Upper lobe of right lung (tissue), 1 donor: Measurements from ENCODE around the gene AGTPBP1. TPM values are rescaled to one million over a fixed set of nuclear protein-coding genes. Genes with fewer than 3 reads are reported as not detected.
A peak's percentile ranks its signal among the peaks of the same experiment; 100 is the strongest.
"Not testable (repeated sequence)": the region's sequence is repeated elsewhere in the genome, so short reads cannot be mapped to it uniquely, and the experiment has no call there.

Experiments used
- ATAC-seq: fragments of 200-7000 bp; cut with Tn5 transposase; one replicate; pipeline ENCODE4 v1.9.1; 2020; ENCODE audit warnings: mild to moderate bottlenecking, moderate library complexity
- DNase-seq: peaks from one replicate; pipeline ENCODE4 v3.0.0-alpha.2; 2020
- H3K27ac ChIP-seq: fragments of 200-600 bp; one replicate; pipeline ENCODE4 v1.8.0; 2022
- H3K27me3 ChIP-seq: fragments of 200-600 bp; one replicate; pipeline ENCODE4 v1.8.0; 2022; ENCODE audit warnings: mild to moderate bottlenecking
- H3K36me3 ChIP-seq: fragments of 200-600 bp; one replicate; pipeline ENCODE4 v1.8.0; 2022
- H3K4me1 ChIP-seq: fragments of 200-600 bp; one replicate; pipeline ENCODE4 v1.8.0; 2022
- H3K4me3 ChIP-seq: fragments of 200-600 bp; one replicate; pipeline ENCODE4 v1.8.0; 2022; ENCODE audit warnings: mild to moderate bottlenecking
- H3K9me3 ChIP-seq: fragments of 200-600 bp; one replicate; pipeline ENCODE4 v1.8.0; 2022
- intact Hi-C: fragments of 100-400 bp; cut with DNase I; formaldehyde crosslinking; loops from one replicate; pipeline ENCODE4 v1.11.0; 2022
- total RNA-seq: library from RNA; stranded (reverse); fragmentation: NEBNext Ultra II Directional; extraction: Animal tissue kit (Norgen Biotek cat#: 25700); gene quantifications from one replicate; pipeline ENCODE4 v1.2.1, GENCODE V29; 2021
- TF ChIP-seq, protein P1 (sequence below): fragments of 200-600 bp; IDR thresholded peaks from one replicate; pipeline ENCODE4 v1.8.0; 2022; ENCODE audit warnings: antibody characterized with exemption
- donor health status: DM: no; HTN: yes; CAD: no; lungs with severe emphysema.

The AGTPBP1 gene
- total RNA-seq, 1 donor from 2014 or later, result 51.7 TPM

DNA sequence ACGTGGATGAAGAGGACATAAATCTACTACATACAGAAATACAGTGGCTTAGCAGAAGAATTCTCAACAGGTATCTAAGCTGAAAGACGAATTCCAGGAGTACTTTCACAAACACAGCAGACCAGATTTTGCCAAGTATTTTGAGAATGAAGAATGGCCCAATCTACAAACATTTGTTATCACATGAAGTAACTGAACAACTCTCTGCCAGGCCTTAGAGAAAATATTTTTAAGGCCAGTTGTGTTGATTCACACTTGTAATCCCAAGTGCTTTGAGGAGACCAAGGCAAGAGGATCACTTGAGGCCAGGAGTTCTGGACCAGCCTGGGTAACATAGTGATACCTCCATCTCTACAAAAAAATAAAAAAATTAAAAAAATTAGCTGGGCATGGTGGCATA is 14.3 kb downstream of the AGTPBP1 start:
- H3K27me3 ChIP-seq, result no peaks in the 10 kb centered on the region
- no peak overlapping the region for H3K4me3 ChIP-seq
- no peaks in the 10 kb centered on the region for H3K9me3 ChIP-seq
- no peak overlapping the region for H3K27ac ChIP-seq
- ATAC-seq (peak; percentile 62), DNase-seq (no peak)
- H3K4me1 ChIP-seq, result peaks cover 15% of the 10 kb centered on the region
- no peaks in the 10 kb centered on the region for H3K36me3 ChIP-seq
- intact Hi-C loops, result no loop called here
- TF ChIP-seq, protein P1, sequence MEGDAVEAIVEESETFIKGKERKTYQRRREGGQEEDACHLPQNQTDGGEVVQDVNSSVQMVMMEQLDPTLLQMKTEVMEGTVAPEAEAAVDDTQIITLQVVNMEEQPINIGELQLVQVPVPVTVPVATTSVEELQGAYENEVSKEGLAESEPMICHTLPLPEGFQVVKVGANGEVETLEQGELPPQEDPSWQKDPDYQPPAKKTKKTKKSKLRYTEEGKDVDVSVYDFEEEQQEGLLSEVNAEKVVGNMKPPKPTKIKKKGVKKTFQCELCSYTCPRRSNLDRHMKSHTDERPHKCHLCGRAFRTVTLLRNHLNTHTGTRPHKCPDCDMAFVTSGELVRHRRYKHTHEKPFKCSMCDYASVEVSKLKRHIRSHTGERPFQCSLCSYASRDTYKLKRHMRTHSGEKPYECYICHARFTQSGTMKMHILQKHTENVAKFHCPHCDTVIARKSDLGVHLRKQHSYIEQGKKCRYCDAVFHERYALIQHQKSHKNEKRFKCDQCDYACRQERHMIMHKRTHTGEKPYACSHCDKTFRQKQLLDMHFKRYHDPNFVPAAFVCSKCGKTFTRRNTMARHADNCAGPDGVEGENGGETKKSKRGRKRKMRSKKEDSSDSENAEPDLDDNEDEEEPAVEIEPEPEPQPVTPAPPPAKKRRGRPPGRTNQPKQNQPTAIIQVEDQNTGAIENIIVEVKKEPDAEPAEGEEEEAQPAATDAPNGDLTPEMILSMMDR, result no peak

DNA sequence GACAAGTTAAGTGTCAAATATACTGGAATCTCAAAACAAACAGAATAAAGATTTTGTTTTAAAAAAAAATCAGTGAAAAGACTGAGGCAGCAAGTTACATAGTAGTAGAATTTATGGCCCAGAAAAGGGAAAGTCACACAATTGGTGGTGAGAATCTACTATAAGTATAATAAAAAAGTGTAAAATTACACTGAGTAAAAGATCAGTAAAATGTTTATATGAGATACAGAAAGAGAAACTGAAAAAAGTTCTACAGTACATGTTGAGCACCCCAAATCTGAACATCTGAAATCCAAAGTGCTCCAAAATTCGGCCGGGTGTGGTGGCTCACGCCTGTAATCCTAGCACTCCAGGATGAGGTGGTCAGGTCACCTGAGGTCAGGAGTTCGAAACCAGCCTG is 15.0 kb downstream of the AGTPBP1 start:
- no peak for ATAC-seq
- no peaks in the 10 kb centered on the region for H3K27me3 ChIP-seq
- H3K9me3 ChIP-seq, result no peaks in the 10 kb centered on the region
- intact Hi-C loops, result no loop called here
- peaks cover 15% of the 10 kb centered on the region for H3K4me1 ChIP-seq
- H3K27ac ChIP-seq, result no peak overlapping the region
- DNase-seq, result no peak
- H3K36me3 ChIP-seq, result no peaks in the 10 kb centered on the region
- no peak overlapping the region for H3K4me3 ChIP-seq
- TF ChIP-seq, protein P1, result no peak

DNA sequence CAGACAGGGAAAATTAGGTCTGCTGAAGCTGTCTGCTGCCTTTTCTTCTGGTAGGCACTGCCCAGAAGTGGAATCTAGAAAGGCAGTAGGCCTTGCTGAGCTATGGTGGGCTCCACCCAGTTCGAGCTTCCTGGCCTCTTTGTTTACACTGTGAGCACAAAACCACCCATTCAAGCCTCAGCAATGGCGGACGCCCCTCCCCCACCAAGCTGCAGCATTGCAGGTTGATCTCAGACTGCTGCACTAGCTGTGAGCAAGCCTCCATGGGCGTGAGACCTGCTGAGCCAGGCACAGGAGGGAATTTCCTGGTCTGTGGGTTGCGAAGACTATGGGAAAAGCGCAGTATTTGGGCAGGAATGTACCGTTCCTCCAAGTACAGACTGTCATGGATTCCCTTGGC is 18.5 kb downstream of the AGTPBP1 start:
- Histone ChIP-seq H3K27me3 (no peaks in the 10 kb centered on the region), H3K4me1 (peaks cover 11% of the 10 kb centered on the region), H3K27ac (no peak overlapping the region), H3K36me3 (no peaks in the 10 kb centered on the region), H3K4me3 (no peak overlapping the region), H3K9me3 (no peaks in the 10 kb centered on the region)
- intact Hi-C loops, result no loop called here
- no peak for DNase-seq
- TF ChIP-seq, protein P1, result no peak
- no peak for ATAC-seq

DNA sequence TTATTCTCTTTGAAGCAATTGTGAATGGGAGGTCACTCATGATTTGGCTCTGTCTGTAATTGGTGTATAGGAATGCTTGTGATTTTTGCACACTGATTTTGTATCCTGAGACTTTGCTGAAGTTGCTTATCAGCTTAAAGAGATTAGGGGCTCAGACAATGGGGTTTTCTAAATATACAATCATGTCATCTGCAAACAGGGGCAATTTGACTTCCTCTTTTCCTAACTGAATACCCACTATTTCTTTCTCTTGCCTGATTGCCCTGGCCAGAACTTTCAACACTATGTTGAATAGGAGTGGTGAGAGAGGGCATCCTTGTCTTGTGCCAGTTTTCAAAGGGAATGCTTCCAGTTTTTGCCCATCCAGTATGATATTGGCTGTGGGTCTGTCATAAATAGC is 22.3 kb downstream of the AGTPBP1 start:
- H3K36me3 ChIP-seq, H3K27ac ChIP-seq, H3K4me1 ChIP-seq, H3K27me3 ChIP-seq, intact Hi-C loops, ATAC-seq, H3K4me3 ChIP-seq, H3K9me3 ChIP-seq, DNase-seq: not testable (repeated sequence)

DNA sequence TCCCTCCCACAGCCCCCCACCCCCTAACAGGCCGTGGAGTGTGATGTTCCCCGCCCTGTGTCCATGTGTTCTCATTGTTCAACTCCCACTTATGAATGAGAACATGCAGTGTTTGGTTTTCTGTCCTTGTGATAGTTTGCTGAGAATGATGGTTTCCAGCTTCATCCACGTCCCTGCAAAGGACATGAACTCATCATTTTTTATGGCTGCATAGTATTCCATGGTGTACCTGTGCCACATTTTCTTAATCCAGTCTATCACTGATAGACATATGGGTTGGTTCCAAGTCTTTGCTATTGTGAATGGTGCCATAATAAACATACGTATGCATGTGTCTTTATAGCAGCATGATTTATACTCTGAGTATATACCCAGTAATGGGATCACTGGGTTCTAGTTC is 23.9 kb downstream of the AGTPBP1 start:
- H3K36me3 ChIP-seq, DNase-seq, ATAC-seq, H3K4me1 ChIP-seq, H3K4me3 ChIP-seq, H3K27ac ChIP-seq, H3K9me3 ChIP-seq, intact Hi-C loops, H3K27me3 ChIP-seq: not testable (repeated sequence)

DNA sequence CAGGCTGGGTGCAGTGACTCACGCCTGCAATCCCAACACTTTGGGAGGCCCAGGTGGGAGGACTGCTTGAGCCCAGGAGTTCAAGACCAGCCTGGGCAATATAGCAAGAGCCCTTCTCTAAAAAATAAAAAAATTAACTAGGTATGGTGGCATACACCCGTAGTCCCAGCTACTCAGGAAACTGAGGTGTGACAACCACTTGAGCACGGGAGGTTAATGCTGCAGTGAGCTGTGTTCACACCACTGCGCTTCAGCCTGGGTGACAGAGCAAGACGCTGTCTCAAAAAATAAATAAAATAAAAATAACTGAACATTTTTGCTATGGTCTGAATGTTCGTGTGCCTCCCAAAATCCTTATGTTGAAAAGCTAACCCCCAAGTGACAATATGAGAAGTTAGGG is 24.5 kb downstream of the AGTPBP1 start:
- DNase-seq, result no peak

More for the DNA sequence above, 24.5 kb downstream of the AGTPBP1 start:
- no peak for ATAC-seq
- Histone ChIP-seq H3K4me3 (no peak overlapping the region), H3K4me1 (peaks cover 4% of the 10 kb centered on the region), H3K27me3 (no peaks in the 10 kb centered on the region), H3K36me3 (no peaks in the 10 kb centered on the region), H3K9me3 (no peaks in the 10 kb centered on the region), H3K27ac (no peak overlapping the region)
- TF ChIP-seq, protein P1, result no peak
- intact Hi-C loops, result no loop called here
